K562 (cell line): ENCODE results near the gene POLL. TPM values are rescaled to one million over a fixed set of nuclear protein-coding genes. Genes with fewer than 3 reads are reported as not detected.

Experiments used
- ATAC-seq: fragments of 200-7000 bp; cut with Tn5 transposase; 3 replicates; pipeline ENCODE4 v1.9.1; 2020; ENCODE audit warnings: moderate library complexity
- BruUV-seq: library from RNA; stranded (reverse); fragments of 400-500 nt; replicated peaks from 2 replicates; lab custom pipeline; 2021; lab: Mats Ljungman, UMichigan
- CTCF ChIA-PET: fragments of 300-600 bp; formaldehyde crosslinking; extraction: SDS; loops from one replicate; lab custom pipeline; 2021; ENCODE audit warnings: low intra/inter-chr PET ratio; lab: Yijun Ruan, JAX
- POLR2A ChIA-PET: fragments of 300-600, 350-650 bp; sonication (Branson Sonifier 250); formaldehyde crosslinking; extraction: SDS; loops from one replicate; lab custom pipeline; 2021; ENCODE audit warnings: antibody characterized with exemption, inconsistent platforms; lab: Yijun Ruan, JAX
- DNase-seq, 4 experiments: peaks; one replicate each; pipeline versions ENCODE4 v3.0.0 to v3.0.0-alpha.2; 2011 to 2018; ENCODE audit warnings: low spot score in 3 of 4, mixed read lengths in 3 of 4; ENCODE audit errors: extremely low read depth in 1 of 4
- FAIRE-seq: peaks from 2 replicates; lab custom pipeline; 2011; peaks lifted over from hg19 to GRCh38; lab: Jason Lieb, UNC
- H2AFZ ChIP-seq: 2 replicates; pipeline ENCODE4 v1.6.0; 2011; ENCODE audit warnings: low read depth, low read length, control low read depth, inconsistent platforms
- H3K27ac ChIP-seq: fragments of 200-600 bp; 3 replicates; pipeline ENCODE4 v1.8.0; 2011; ENCODE audit warnings: low read depth, mild to moderate bottlenecking, control low read depth, inconsistent platforms, low read length, moderate library complexity, mixed read lengths; ENCODE audit errors: extremely low read depth
- H3K27me3 ChIP-seq, 2 experiments: fragments of 300-600 bp in 1 of 2; 2 replicates in 1 of 2; 3 replicates in 1 of 2; pipeline versions ENCODE4 v1.6.0 to v1.8.0; 2011; ENCODE audit warnings: inconsistent platforms in 2 of 2, low read length in 2 of 2, mild to moderate bottlenecking in 1 of 2, mixed read lengths in 1 of 2, moderate library complexity in 1 of 2; ENCODE audit not compliant: control insufficient read depth in 2 of 2, insufficient read depth in 2 of 2
- H3K36me3 ChIP-seq: fragments of 300-600 bp; 3 replicates; pipeline ENCODE4 v1.8.0; 2011; ENCODE audit warnings: mild to moderate bottlenecking, low read length, inconsistent platforms; ENCODE audit not compliant: control insufficient read depth, insufficient read depth
- H3K4me1 ChIP-seq, 2 experiments: fragments of 200-600 bp in 1 of 2; replicated peaks in 1 of 2; 2 replicates in 1 of 2; 3 replicates in 1 of 2; pipeline versions ENCODE4 v1.5.1 to v1.8.0; 2011; ENCODE audit warnings: inconsistent platforms in 2 of 2, low read length in 2 of 2, mild to moderate bottlenecking in 1 of 2, mixed read lengths in 1 of 2, moderate library complexity in 1 of 2; ENCODE audit not compliant: control insufficient read depth in 2 of 2, insufficient read depth in 2 of 2
- H3K4me2 ChIP-seq: 2 replicates; pipeline ENCODE4 v1.6.1; 2011; ENCODE audit warnings: low read length, control low read depth, inconsistent platforms, mixed read lengths; ENCODE audit not compliant: insufficient read depth
- H3K4me3 ChIP-seq: fragments of 200-600 bp; sonication (generic), shearing (Covaris generic); 2 replicates; pipeline ENCODE4 v1.5.1; 2016; ENCODE audit warnings: control low read depth, inconsistent platforms
- H3K79me2 ChIP-seq: fragments of 200-600 bp; 3 replicates; pipeline ENCODE4 v1.8.0; 2011; ENCODE audit warnings: low read length, inconsistent platforms; ENCODE audit not compliant: control insufficient read depth, insufficient read depth
- H3K9ac ChIP-seq, 2 experiments: 2 replicates each; pipeline versions ENCODE4 v1.6.0 to v1.6.1; 2011; ENCODE audit warnings: low read depth in 2 of 2, low read length in 2 of 2, control low read depth in 1 of 2, inconsistent platforms in 1 of 2, mild to moderate bottlenecking in 1 of 2, mixed read lengths in 1 of 2; ENCODE audit not compliant: insufficient read depth in 1 of 2
- H3K9me1 ChIP-seq: one replicate; pipeline ENCODE4 v1.6.0; 2011; ENCODE audit warnings: inconsistent platforms, mild to moderate bottlenecking, low read length, moderate library complexity; ENCODE audit not compliant: control insufficient read depth, insufficient read depth
- H3K9me3 ChIP-seq: replicated peaks from 2 replicates; pipeline ENCODE4 v1.5.1; 2011; ENCODE audit warnings: low read depth, low read length, inconsistent platforms; ENCODE audit not compliant: control insufficient read depth, insufficient read depth
- H4K20me1 ChIP-seq: replicated peaks from 2 replicates; pipeline ENCODE4 v1.6.1; 2011; ENCODE audit warnings: low read length, inconsistent platforms, mixed read lengths; ENCODE audit not compliant: control insufficient read depth, insufficient read depth
- CBFA2T2 ChIP-seq: fragments of 450-650 bp; conservative IDR thresholded peaks from 2 replicates; pipeline ENCODE4 v1.6.1; 2017; ENCODE audit warnings: mild to moderate bottlenecking
- CEBPB ChIP-seq: fragments of 450-650 bp; IDR thresholded peaks from 2 replicates; pipeline ENCODE4 v1.6.1; 2016; ENCODE audit warnings: missing genetic modification characterization, missing compliant biosample characterization
- ETS1 ChIP-seq: conservative IDR thresholded peaks from 2 replicates; pipeline ENCODE4 v1.6.1; 2011; ENCODE audit warnings: low read depth, mild to moderate bottlenecking, low read length; ENCODE audit not compliant: control insufficient read depth
- FOXA1 ChIP-seq: fragments of 450-650 bp; IDR thresholded peaks from 2 replicates; pipeline ENCODE4 v1.6.1; 2016; ENCODE audit warnings: mild to moderate bottlenecking, borderline replicate concordance
- HDAC1 ChIP-seq, 2 experiments: fragments of 450-650 bp; IDR thresholded peaks; 2 replicates each; pipeline ENCODE4 v1.6.1; 2016 to 2017; ENCODE audit warnings: inconsistent platforms in 1 of 2, mild to moderate bottlenecking in 1 of 2, moderate library complexity in 1 of 2
- HMGXB4 ChIP-seq: sonication (generic); formaldehyde crosslinking; IDR thresholded peaks from 2 replicates; pipeline ENCODE4 v1.8.1; 2023; ENCODE audit warnings: mild to moderate bottlenecking, missing genetic modification reagents
- NEUROD1 ChIP-seq: fragments of 150-350 bp; IDR thresholded peaks from 2 replicates; pipeline ENCODE4 v1.6.1; 2014; ENCODE audit warnings: borderline replicate concordance, low read length, low read depth; ENCODE audit not compliant: partially characterized antibody
- NONO ChIP-seq, 2 experiments: fragments of 200-400 bp in 1 of 2; fragments of 450-650 bp in 1 of 2; formaldehyde crosslinking in 1 of 2; IDR thresholded peaks; 2 replicates each; pipeline ENCODE4 v1.6.1; 2017; ENCODE audit warnings: low read depth in 2 of 2, mild to moderate bottlenecking in 2 of 2, moderate library complexity in 2 of 2, low read length in 1 of 2
- ZNF12 ChIP-seq: sonication (generic); formaldehyde crosslinking; IDR thresholded peaks from 2 replicates; pipeline ENCODE4 v1.4.0; 2020; ENCODE audit warnings: mild to moderate bottlenecking, missing genetic modification reagents
- WGBS: fragments of 100-300 bp; shearing (Covaris generic); methylation state at CpG from one replicate; pipeline ENCODE4 v1.1.6; 2016; ENCODE audit warnings: low coverage, mixed read lengths; ENCODE audit not compliant: insufficient coverage; ENCODE audit errors: missing lambda C conversion rate; 5-methylcytosine and 5-hydroxymethylcytosine counted together
- in situ Hi-C: fragments of 300-500 bp; cut with MboI; formaldehyde crosslinking; loops from 4 replicates; pipeline ENCODE4 v1.15.0; 2018; ENCODE audit warnings: inconsistent platforms, mixed read lengths
- intact Hi-C: fragments of 100-400 bp; cut with micrococcal nuclease; formaldehyde crosslinking; loops from 2 replicates; pipeline ENCODE4 v1.14.2; 2022
- polyA plus RNA-seq, 8 experiments: library from polyadenylated mRNA; depleted of rRNA in 4 of 8; stranded (reverse) in 5 of 8; unstranded in 3 of 8; fragments of >200 nt; fragmentation: Nextera tagmentation in 2 of 8; fragmentation: Illumina TruSeq in 1 of 8; extraction: Ambion mirVana in 2 of 8; extraction: Trizol in 1 of 8; gene quantifications; 2 replicates each; pipeline versions ENCODE4 v1.2.1 to v1.2.3, GENCODE V29; 2011 to 2014; ENCODE audit warnings: inconsistent platforms in 1 of 8, missing spikeins in 1 of 8
- total RNA-seq, 7 experiments: library from RNA; depleted of rRNA in 6 of 7; stranded (reverse); fragments of >200 nt in 6 of 7; fragmentation: Illumina TruSeq in 2 of 7; extraction: Trizol in 2 of 7; gene quantifications; 2 replicates each; pipeline versions ENCODE4 v1.2.1 to v1.2.3, GENCODE V29; 2011 to 2021; ENCODE audit warnings: low replicate concordance in 1 of 7
- TF ChIP-seq, protein P1 (sequence below): sonication (generic); formaldehyde crosslinking; IDR thresholded peaks from 2 replicates; pipeline ENCODE4 v1.8.1; 2023; ENCODE audit warnings: mild to moderate bottlenecking, missing genetic modification reagents

Gene POLL
- total and polyA plus RNA-seq, 9 of the 15 experiments (the other 6 are each of a cell fraction or from before 2014, with no cell fraction given) = 1.2 to 18.7 (median 10.9) TPM

DNA sequence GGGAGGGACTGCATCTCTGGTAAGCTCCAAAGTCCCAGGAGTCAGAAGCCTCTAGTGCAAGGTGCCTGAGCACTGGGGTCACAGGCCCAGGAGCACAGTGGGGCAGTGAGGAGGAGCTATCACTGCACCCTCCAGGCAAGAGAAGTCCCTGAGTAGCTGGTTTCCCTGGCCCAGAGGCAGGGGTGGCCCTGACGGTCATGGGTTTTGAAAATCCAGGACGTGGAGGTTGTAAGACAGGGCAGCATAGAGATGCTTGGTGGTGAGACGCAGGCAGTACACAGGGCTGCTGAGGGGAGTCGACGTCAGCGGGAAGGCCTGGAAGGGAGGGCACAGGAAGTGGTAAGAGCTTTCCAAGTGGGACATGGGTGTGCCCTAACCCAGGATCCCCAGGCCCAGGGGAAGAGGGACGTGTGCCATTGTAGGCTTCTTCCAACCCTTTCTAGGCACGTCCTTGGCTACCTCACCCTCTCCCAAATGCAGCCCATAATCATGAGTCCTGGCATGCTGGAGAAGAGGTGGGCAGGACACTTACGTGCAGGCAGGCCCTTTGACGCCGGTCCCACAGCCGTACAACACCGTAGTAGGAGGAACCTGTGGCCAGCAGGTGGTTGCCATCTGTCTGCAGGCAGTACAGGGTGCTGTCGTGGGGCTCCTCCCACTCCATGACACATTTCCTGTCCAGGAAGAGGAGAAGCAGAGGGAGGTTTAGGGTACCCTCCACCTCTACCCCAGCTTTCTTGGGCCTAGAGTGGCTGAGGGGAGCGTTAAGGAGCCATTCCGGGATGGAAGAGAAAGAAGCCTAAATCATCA lies 23.2 kb upstream of the POLL start:
- H3K27ac ChIP-seq = no peak overlapping the region
- ChIA-PET CTCF (no interaction called here), POLR2A (no interaction called here)
- DNase-seq (peak in 1 of 4 experiments; percentile 4), FAIRE-seq (no peak), ATAC-seq (peak; percentile 59; the same call in 1 of the 3 replicates)
- H3K9me3 ChIP-seq = no peaks in the 10 kb centered on the region
- no peak overlapping the region for H3K4me3 ChIP-seq
- H3K9me1 ChIP-seq = no peaks in the 10 kb centered on the region
- no peak overlapping the region for H3K4me2 ChIP-seq
- intact Hi-C loops = no loop called here
- no peak overlapping the region for H3K9ac ChIP-seq
- H3K27me3 ChIP-seq = no peaks in the 10 kb centered on the region
- peaks cover 7 to 9% of the 10 kb centered on the region in 2 experiments; a peak in 2 of 5 replicates for H3K4me1 ChIP-seq
- no TSS peak for BruUV-seq
- WGBS = 76% methylated on average over 7 of the region's 16 CpGs
- in situ Hi-C loops = no loop called here
- H3K79me2 ChIP-seq = no peaks in the 10 kb centered on the region
- no peaks in the 10 kb centered on the region; the same call in 1 of the 2 replicates for H4K20me1 ChIP-seq
- no peaks in the 10 kb centered on the region for H3K36me3 ChIP-seq
- TF ChIP-seq CEBPB (tag) (no peak), NEUROD1 (no peak), NONO (IDR thresholded peaks at IDR 0.05; ENCODE audit: low read depth in 2 of 2, low read length in 1 of 2) (no peak), ETS1 (no peak), CBFA2T2 (no peak), FOXA1 (no peak), HMGXB4 (CRISPR knock-in tag) (no peak), ZNF12 (no peak), HDAC1 (IDR thresholded peaks at IDR 0.05) (no peak)
- TF ChIP-seq, protein P1, sequence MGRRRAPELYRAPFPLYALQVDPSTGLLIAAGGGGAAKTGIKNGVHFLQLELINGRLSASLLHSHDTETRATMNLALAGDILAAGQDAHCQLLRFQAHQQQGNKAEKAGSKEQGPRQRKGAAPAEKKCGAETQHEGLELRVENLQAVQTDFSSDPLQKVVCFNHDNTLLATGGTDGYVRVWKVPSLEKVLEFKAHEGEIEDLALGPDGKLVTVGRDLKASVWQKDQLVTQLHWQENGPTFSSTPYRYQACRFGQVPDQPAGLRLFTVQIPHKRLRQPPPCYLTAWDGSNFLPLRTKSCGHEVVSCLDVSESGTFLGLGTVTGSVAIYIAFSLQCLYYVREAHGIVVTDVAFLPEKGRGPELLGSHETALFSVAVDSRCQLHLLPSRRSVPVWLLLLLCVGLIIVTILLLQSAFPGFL = no peak
- TF ChIP-seq, all 486 proteins: peak for 0
- no peak overlapping the region for H2AFZ ChIP-seq
